ENCODE data around the gene SZT2.
"Not testable (repeated sequence)": the region's sequence is repeated elsewhere in the genome, so short reads cannot be mapped to it uniquely, and the experiment has no call there.

The SZT2 gene

GRCh38 chr1:43388613-43389012, 1.1 kb upstream of the SZT2 start:
- DNase-seq (ENCODE audit: low read depth), result no peak

GRCh38 chr1:43392702-43393101, 3.0 kb downstream of the SZT2 start:
- DNase-seq (ENCODE audit: low read depth), result no peak

DNA sequence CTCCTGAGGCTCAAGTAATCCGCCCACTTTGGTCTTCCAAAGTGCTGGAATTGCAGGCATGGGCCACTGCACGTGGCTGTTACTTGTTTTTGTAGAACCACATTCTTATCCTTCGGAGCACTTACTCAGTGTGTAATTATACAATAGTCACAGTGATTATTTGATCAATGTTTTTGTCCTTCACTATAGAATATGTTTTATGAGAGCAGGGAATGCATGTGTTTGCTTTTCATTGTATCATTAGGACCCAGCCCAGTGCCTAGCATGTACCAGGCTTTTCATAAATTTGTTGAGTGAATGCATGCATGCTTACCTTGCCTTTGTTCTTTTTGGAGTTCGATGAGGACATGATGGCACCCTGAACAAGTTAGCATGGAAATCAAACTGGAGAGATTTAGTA, 5.8 kb downstream of the SZT2 start:
- DNase-seq (ENCODE audit: low read depth), result no peak

DNA sequence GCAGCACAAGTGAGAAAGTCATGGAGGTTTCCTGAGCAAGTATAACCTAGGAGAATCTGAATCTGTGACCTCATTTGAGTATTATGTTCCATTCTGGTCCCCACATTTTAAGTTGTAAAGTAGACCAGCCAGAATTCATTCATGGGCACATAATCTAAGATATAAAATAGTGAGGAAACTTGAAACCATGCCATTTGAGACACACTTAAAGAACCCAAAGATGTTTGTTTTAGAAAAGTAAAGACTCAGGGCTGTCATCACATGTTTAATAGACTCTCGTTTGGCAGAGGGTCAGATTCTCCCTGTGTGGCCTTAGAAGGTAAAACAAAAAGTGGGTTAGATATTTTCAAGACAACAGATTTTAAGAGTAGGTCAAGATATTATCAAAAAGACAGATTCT, 6.4 kb downstream of the SZT2 start:
- no peak for DNase-seq (ENCODE audit: low read depth)

DNA sequence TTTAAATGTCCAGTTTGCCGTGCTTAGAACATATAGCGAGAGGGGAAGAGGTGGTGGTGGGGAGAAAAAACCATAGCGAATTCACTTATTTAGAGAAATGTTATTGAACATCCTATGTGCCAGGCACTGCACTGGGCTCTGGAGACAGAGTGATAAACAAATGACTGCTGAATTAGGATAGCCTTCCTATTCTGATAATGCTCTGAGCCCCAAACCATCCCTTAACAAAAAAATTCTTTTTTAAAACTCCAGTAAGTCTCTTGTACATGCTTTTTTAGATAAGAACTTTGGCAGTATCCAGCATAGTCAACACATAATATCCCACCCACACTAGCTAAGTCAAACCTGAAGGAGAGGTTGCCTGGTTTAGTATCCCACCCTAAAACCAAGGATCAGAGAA, 8.5 kb downstream of the SZT2 start:
- no peak for DNase-seq (ENCODE audit: low read depth)

GRCh38 chr1:43400441-43400840, 10.7 kb downstream of the SZT2 start:
- not testable (repeated sequence) for DNase-seq (ENCODE audit: low read depth)

DNA sequence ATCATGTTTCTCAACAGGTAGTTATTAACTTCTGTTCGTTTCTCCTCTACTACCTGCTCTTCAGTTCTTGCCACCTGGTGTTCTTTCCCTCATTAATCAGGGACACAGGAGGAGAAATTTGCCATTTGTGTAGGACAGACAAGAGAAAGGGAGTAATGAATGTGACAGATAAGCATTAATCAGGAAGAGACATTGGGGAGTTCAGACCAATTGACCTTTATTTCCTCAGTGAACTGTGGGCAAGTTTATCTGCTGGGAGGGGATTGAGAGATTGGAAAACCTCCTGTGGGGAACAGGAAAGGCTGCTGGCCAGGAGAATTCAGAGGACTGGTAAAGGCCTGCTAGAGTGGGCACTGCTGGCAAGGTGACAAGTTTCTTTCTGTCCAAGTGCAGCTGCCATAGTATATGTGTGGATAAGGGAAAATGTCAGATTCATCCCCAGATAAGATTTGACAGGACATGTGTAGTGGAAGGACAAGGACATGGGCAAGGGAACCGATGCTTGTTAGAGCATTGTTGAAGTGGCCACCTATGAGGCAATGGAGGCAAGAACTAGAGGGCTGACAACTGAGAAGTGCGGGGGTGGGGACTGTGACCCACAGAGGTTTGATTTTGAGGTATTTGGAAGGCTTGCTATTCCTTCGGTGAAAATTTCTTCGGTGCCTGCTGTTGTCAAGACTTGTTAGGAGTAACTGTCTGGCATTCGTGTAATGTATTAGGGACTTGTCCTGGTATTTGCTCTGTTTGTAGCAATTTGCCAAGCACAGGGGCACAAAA, 12.6 kb downstream of the SZT2 start:
- DNase-seq (ENCODE audit: low read depth), result no peak

DNA sequence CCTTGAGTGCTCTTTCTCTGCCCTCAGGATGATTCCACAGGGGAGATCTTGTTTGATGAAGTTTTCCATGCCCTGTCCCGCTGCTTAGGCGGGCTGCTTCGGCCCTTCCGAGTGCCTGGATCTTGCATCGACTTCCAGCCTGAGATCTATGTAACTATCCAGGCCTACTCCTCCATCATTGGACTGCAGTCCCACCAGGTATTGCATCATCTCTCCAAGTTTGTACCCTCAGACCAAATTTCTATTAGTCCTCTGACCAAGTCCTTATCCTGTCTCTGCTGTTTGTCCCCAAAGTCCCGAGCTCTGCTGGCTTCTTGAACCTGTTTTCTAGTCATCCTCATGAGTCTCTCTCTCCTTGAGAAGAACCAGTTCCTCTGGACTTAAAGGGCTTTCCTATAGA, 14.7 kb downstream of the SZT2 start:
- no peak for DNase-seq (ENCODE audit: low read depth)

GRCh38 chr1:43405219-43405875, 15.6 kb downstream of the SZT2 start:
- DNase-seq (ENCODE audit: low read depth), result no peak

- DNase-seq (ENCODE audit: low read depth), result no peak
These were observed 16.2 kb downstream of the SZT2 start for GRCh38 chr1:43405876-43406234.

GRCh38 chr1:43410571-43410970, 20.9 kb downstream of the SZT2 start:
- no peak for DNase-seq (ENCODE audit: low read depth)

DNA sequence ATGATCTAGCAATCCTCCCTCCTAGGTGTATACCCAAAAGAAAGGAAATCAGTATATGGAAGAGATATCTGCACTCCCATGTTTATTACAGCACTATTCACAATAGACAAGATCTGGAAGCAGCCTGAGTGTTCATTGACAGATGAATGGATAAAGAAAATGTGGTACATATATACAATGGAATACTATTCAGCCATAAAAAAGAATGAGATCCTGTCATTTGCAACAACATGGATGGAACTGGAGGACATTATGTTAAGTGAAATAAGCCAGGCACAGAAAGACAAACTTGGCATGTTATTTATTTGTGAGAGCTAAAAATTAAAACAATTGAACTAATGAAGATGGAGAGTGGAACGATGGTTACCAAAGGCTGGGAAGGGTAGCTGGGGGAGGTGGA, 23.7 kb downstream of the SZT2 start:
- DNase-seq (ENCODE audit: low read depth), result not testable (repeated sequence)

- no peak for DNase-seq (ENCODE audit: low read depth)
These were observed 25.0 kb downstream of the SZT2 start for GRCh38 chr1:43414634-43415223.

DNA sequence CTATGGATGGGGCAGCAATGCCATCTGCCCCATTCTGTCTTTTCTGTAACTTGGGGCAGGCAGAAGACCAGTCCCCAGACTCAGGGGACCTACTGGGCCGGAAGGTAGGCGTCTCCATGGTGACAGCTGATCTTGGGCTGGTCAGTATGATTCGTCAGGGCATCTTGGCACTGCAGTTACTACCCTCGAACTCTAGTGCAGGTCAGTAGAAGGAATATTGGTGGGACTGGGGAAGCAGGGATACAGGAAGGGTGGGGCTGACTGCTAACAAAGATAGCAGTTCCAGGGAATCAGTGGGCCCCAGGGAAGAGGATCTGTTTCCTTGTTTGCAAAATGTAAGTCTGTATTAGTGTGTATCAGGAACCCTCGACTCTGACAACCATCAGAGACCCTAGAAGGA, 26.2 kb downstream of the SZT2 start:
- DNase-seq (ENCODE audit: low read depth), result no peak

GRCh38 chr1:43418858-43419257, 29.2 kb downstream of the SZT2 start:
- DNase-seq (ENCODE audit: low read depth), result no peak

GRCh38 chr1:43419627-43420425, 30.1 kb downstream of the SZT2 start:
- DNase-seq (ENCODE audit: low read depth), result no peak

DNA sequence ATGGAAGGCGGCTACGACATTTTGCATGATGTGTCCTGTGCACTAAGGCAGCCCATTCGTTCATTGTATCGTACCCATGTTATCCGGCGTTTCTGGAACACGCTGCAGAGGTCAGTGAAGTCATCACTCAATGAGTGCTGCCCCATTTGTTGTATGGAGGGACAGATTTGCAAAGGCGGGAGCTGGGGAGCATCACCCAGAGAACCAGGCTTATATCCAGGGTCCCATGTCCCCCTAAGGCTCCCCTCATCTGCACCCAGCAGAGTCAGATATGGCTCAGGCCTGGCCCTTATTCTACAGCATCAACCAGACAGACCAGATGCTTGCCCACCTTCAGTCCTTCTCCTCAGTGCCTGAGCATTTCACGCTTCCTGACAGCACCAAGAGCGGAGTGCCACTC, 31.2 kb downstream of the SZT2 start:
- no peak for DNase-seq (ENCODE audit: low read depth)

DNA sequence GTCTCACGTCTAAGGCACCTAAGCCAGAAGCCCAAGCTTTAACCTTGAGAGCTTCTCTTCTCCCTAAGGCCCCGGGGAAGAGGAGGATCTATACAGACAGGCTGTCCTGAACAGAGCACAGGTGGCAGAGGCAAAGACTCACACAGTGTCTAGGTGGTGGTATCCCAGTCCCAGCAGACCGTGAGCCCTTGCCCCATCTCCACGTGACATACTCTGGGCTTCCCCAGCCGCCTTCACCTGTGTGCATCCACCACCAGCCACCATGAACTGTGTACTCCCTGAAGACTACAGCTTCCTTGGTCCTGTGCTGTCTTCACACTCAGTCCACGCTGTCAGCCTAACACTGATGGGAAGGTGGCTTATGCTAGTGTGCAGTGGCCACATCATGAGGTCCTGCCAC, 31.7 kb downstream of the SZT2 start:
- DNase-seq (ENCODE audit: low read depth), result no peak

GRCh38 chr1:43421976-43422750, 32.5 kb downstream of the SZT2 start:
- DNase-seq (ENCODE audit: low read depth), result no peak

DNA sequence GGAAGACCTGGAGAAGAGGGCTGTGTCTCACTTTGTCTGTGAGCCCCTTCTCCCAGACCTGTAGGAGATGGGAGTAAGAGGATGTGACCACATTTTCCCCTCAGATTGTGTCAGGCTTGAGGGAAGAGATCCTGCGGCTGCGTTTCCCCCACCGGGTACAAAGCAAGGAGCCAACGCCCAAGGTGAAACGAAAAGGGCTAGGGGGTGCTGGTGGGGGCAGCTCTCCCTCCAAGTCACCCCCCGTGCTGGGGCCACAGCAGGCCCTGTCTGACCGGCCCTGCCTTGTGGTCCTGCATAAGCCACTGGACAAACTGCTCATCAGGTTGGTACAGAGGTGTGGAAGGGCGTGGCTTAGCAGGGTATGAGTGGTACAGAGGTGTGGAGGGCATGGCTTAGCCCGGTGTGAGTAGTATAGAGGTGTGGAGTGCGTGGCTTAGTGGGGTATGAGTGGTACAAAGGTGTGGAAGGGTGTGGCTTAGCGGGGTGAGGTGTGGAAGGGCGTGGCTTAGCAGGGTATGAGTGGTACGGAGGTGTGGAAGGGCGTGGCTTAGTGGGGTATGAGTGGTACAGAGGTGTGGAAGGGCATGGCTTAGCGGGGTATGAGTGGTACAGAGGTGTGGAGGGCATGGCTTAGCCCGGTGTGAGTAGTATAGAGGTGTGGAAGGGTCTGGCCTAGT, 33.4 kb downstream of the SZT2 start:
- no peak for DNase-seq (ENCODE audit: low read depth)

Data from non-pigmented ciliary epithelial cell (primary cell).